Endometrial microvascular endothelial cells (primary cell): Measurements from ENCODE around the gene AFF3. TPM values are rescaled to one million over a fixed set of nuclear protein-coding genes. Genes with fewer than 3 reads are reported as not detected.

Experiments
- in situ Hi-C: cut with HindIII; loops from 2 replicates; pipeline ENCODE4 v1.10.0; 2017; ENCODE audit warnings: low sequenced_read_pairs, low pct_unique_long_range_greater_than_20kb; ENCODE audit errors: inconsistent ontology term
- total RNA-seq: library from RNA; depleted of rRNA; stranded (reverse); fragments of >200 nt; gene quantifications from one replicate; pipeline ENCODE4 v1.2.3, GENCODE V29; 2015; ENCODE audit errors: inconsistent ontology term

AFF3 gene
- total RNA-seq, 1 donor from 2014 or later = 19.5 TPM

- in situ Hi-C loops = no loop called here
These were observed 446.5 kb downstream of the AFF3 start for GRCh38 chr2:99695944-99696253.

GRCh38 chr2:99695130-99695943 is 447.1 kb downstream of the AFF3 start:
- in situ Hi-C loops = no loop called here

- in situ Hi-C loops = no loop called here
These were observed 448.1 kb downstream of the AFF3 start for GRCh38 chr2:99694331-99694730.

GRCh38 chr2:99692785-99693184 is 449.6 kb downstream of the AFF3 start:
- in situ Hi-C loops = no loop called here

GRCh38 chr2:99691926-99692325 is 450.5 kb downstream of the AFF3 start:
- in situ Hi-C loops = no loop called here

- in situ Hi-C loops = no loop called here
These were observed 453.1 kb downstream of the AFF3 start for GRCh38 chr2:99689145-99689742.

- in situ Hi-C loops = no loop called here
These were observed 453.7 kb downstream of the AFF3 start for GRCh38 chr2:99688699-99689098.

- in situ Hi-C loops = no loop called here
These were observed 459.9 kb downstream of the AFF3 start for GRCh38 chr2:99682275-99683060.

GRCh38 chr2:99680946-99681345 is 461.4 kb downstream of the AFF3 start:
- in situ Hi-C loops = no loop called here

GRCh38 chr2:99679518-99679917 is 462.9 kb downstream of the AFF3 start:
- in situ Hi-C loops = no loop called here

GRCh38 chr2:99678625-99679024 is 463.8 kb downstream of the AFF3 start:
- in situ Hi-C loops = no loop called here

GRCh38 chr2:99677814-99678213 is 464.6 kb downstream of the AFF3 start:
- in situ Hi-C loops = no loop called here

GRCh38 chr2:99675130-99675661 is 467.2 kb downstream of the AFF3 start:
- in situ Hi-C loops = no loop called here

GRCh38 chr2:99674090-99674489 is 468.3 kb downstream of the AFF3 start:
- in situ Hi-C loops = no loop called here

GRCh38 chr2:99672766-99673350 is 469.5 kb downstream of the AFF3 start:
- in situ Hi-C loops = no loop called here

GRCh38 chr2:99670768-99671734 is 471.3 kb downstream of the AFF3 start:
- in situ Hi-C loops = no loop called here

GRCh38 chr2:99666256-99666655 is 476.1 kb downstream of the AFF3 start:
- in situ Hi-C loops = no loop called here

- in situ Hi-C loops = no loop called here
These were observed 478.7 kb downstream of the AFF3 start for GRCh38 chr2:99663641-99664040.
